Measurements from ENCODE around the gene TMPRSS3. TPM values are rescaled to one million over a fixed set of nuclear protein-coding genes. Genes with fewer than 3 reads are reported as not detected.

TMPRSS3 gene
- total RNA-seq, 2 donors from 2014 or later = 12.5 to 12.7 TPM

DNA sequence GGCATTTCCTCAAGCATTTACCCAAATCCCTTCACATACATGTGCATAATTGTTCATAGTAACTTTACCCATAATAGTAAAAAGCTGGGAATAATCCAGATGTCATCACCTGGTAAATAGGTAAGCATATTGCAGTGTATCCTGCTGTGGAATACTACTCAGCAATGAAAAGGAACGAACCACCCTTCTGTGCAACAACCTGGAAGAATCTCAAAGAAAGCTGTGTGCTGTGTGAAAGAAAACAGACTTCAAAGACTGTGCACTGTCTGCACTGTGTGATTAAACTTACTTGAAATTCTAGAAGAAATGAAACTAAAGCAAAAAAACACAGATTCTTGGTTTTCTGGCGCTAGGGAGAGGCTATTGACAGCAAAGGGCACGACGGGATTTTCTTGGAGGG lies 58.6 kb downstream of the TMPRSS3 start:
- DNase-seq = no peak
- no peak overlapping the region for H3K27ac ChIP-seq
- TF ChIP-seq, protein P1, sequence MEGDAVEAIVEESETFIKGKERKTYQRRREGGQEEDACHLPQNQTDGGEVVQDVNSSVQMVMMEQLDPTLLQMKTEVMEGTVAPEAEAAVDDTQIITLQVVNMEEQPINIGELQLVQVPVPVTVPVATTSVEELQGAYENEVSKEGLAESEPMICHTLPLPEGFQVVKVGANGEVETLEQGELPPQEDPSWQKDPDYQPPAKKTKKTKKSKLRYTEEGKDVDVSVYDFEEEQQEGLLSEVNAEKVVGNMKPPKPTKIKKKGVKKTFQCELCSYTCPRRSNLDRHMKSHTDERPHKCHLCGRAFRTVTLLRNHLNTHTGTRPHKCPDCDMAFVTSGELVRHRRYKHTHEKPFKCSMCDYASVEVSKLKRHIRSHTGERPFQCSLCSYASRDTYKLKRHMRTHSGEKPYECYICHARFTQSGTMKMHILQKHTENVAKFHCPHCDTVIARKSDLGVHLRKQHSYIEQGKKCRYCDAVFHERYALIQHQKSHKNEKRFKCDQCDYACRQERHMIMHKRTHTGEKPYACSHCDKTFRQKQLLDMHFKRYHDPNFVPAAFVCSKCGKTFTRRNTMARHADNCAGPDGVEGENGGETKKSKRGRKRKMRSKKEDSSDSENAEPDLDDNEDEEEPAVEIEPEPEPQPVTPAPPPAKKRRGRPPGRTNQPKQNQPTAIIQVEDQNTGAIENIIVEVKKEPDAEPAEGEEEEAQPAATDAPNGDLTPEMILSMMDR (IDR thresholded peaks at IDR 0.05) = no peak
- TF ChIP-seq POLR2A (IDR thresholded peaks at IDR 0.05) = no peak
- intact Hi-C loops (cut with DNase I) = no loop called here
- no peak for ATAC-seq
- no peaks in the 10 kb centered on the region for H3K27me3 ChIP-seq
- 57 to 58% methylated on average over 4 of the region's 4 CpGs for WGBS, 2 donors
- H3K4me1 ChIP-seq = peaks cover 11% of the 10 kb centered on the region
- H3K4me3 ChIP-seq = no peak overlapping the region
- no peaks in the 10 kb centered on the region for H3K9me3 ChIP-seq
- no peaks in the 10 kb centered on the region for H3K36me3 ChIP-seq (replicated peaks in 1 of 2; ENCODE audit: insufficient read depth in 1 of 2, low read depth in 2 of 2)

- Histone ChIP-seq H3K27me3 (no peaks in the 10 kb centered on the region), H3K36me3 (replicated peaks in 1 of 2; ENCODE audit: insufficient read depth in 1 of 2, low read depth in 2 of 2) (no peaks in the 10 kb centered on the region), H3K4me1 (peaks cover 11% of the 10 kb centered on the region), H3K27ac (no peak overlapping the region), H3K4me3 (no peak overlapping the region), H3K9me3 (no peaks in the 10 kb centered on the region)
- DNase-seq = no peak
- no peak for ATAC-seq
- TF ChIP-seq, protein P1 (IDR thresholded peaks at IDR 0.05) = no peak
- 42 to 49% methylated on average over 10 of the region's 10 CpGs for WGBS, 2 donors
- intact Hi-C loops (cut with DNase I) = no loop called here
Observed at GRCh38 chr21:42336054-42336453, 59.8 kb downstream of the TMPRSS3 start.

GRCh38 chr21:42332557-42333317 lies 63.1 kb downstream of the TMPRSS3 start:
- ATAC-seq (no peak), DNase-seq (no peak)
- Histone ChIP-seq H3K27me3 (no peaks in the 10 kb centered on the region), H3K36me3 (replicated peaks in 1 of 2; ENCODE audit: insufficient read depth in 1 of 2, low read depth in 2 of 2) (no peaks in the 10 kb centered on the region), H3K9me3 (no peaks in the 10 kb centered on the region), H3K4me1 (no peaks in the 10 kb centered on the region), H3K27ac (no peak overlapping the region), H3K4me3 (no peak overlapping the region)
- TF ChIP-seq, protein P1 (IDR thresholded peaks at IDR 0.05) = no peak
- TF ChIP-seq POLR2A (IDR thresholded peaks at IDR 0.05) = no peak
- intact Hi-C loops (cut with DNase I) = no loop called here
- WGBS, 2 donors = 71 to 72% methylated on average over 5 of the region's 5 CpGs

DNA sequence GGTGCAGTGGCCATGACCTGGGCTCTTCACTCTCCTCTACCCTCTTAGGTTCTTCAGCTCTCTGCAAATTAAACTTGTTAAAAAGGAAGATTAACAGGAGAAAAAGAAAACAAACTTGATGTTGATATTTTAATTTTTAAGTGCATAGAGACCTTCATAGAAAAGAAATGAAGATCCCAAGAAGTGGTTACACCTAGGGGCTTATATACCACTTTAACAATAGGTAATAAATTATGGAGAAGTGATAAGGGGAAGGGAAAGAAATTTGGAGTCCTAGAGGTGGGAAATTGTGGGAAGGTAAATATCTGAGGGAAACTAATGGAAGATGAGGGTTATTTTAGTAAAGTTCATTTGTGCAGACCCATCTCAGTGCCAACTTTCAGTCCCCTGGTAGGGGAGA lies 64.2 kb downstream of the TMPRSS3 start:
- H3K36me3 ChIP-seq (replicated peaks in 1 of 2; ENCODE audit: insufficient read depth in 1 of 2, low read depth in 2 of 2) = no peaks in the 10 kb centered on the region
- no peaks in the 10 kb centered on the region for H3K27me3 ChIP-seq
- H3K27ac ChIP-seq = no peak overlapping the region
- no peaks in the 10 kb centered on the region for H3K9me3 ChIP-seq
- no peak for DNase-seq
- no peak overlapping the region for H3K4me3 ChIP-seq
- no peaks in the 10 kb centered on the region for H3K4me1 ChIP-seq
- intact Hi-C loops (cut with DNase I) = no loop called here
- no peak for ATAC-seq
- TF ChIP-seq POLR2A (IDR thresholded peaks at IDR 0.05) = no peak
- TF ChIP-seq, protein P1 (IDR thresholded peaks at IDR 0.05) = no peak
